HCT116 (cell line): Measurements from ENCODE around the gene LCLAT1.

ENCODE experiments used
- ATF3 ChIP-seq: IDR thresholded peaks from 2 replicates; pipeline ENCODE4 v1.6.1; 2012
- CBX3 ChIP-seq: IDR thresholded peaks from 2 replicates; pipeline ENCODE4 v1.6.1; 2012; ENCODE audit warnings: low read depth
- CTCF ChIP-seq, 3 experiments: fragments of 200-600 bp in 1 of 3; sonication (generic) in 1 of 3; IDR thresholded peaks in 2 of 3; conservative IDR thresholded peaks in 1 of 3; 2 replicates each; pipeline ENCODE4 v1.5.1; 2012 to 2017; ENCODE audit warnings: low read depth in 2 of 3, low read length in 2 of 3, antibody characterized with exemption in 1 of 3, borderline replicate concordance in 1 of 3, control low read depth in 1 of 3, mild to moderate bottlenecking in 1 of 3, mixed read lengths in 1 of 3, mixed run types in 1 of 3, moderate library complexity in 1 of 3; ENCODE audit not compliant: insufficient read depth in 1 of 3
- EGR1 ChIP-seq: IDR thresholded peaks from 2 replicates; pipeline ENCODE4 v1.6.1; 2012; ENCODE audit warnings: low read depth
- POLR2A ChIP-seq: IDR thresholded peaks from 2 replicates; pipeline ENCODE4 v1.7.0; 2011; ENCODE audit warnings: borderline replicate concordance; ENCODE audit not compliant: insufficient read depth, insufficient read length; ENCODE audit errors: extremely low read depth
- POLR2AphosphoS5 ChIP-seq: IDR thresholded peaks from 2 replicates; pipeline ENCODE4 v1.6.1; 2011; ENCODE audit warnings: mild to moderate bottlenecking, low read depth, low read length, moderate library complexity
- RAD21 ChIP-seq: IDR thresholded peaks from 2 replicates; pipeline ENCODE4 v1.6.1; 2012; ENCODE audit warnings: low read depth, mild to moderate bottlenecking
- SIN3A ChIP-seq: IDR thresholded peaks from 2 replicates; pipeline ENCODE4 v1.6.1; 2012; ENCODE audit warnings: low read depth
- TCF7L2 ChIP-seq: IDR thresholded peaks from 2 replicates; pipeline ENCODE4 v1.7.0; 2011; ENCODE audit warnings: borderline replicate concordance, inconsistent platforms; ENCODE audit not compliant: insufficient read depth, insufficient read length; ENCODE audit errors: extremely low read depth
- YY1 ChIP-seq: IDR thresholded peaks from 2 replicates; pipeline ENCODE4 v1.6.1; 2011; ENCODE audit warnings: low read length, low read depth, moderate library complexity, mild to moderate bottlenecking; ENCODE audit not compliant: insufficient replicate concordance; ENCODE audit errors: extremely low read depth
- ZBTB33 ChIP-seq: IDR thresholded peaks from 2 replicates; pipeline ENCODE4 v1.6.1; 2011; ENCODE audit warnings: mild to moderate bottlenecking, low read length, moderate library complexity; ENCODE audit not compliant: insufficient replicate concordance; ENCODE audit errors: extremely low read depth
- ZNF274 ChIP-seq: fragments of 200-500 bp; sonication (Bioruptor generic); IDR thresholded peaks from 2 replicates; pipeline ENCODE4 v1.6.1; 2014; ENCODE audit warnings: mild to moderate bottlenecking, low read depth, low read length, inconsistent platforms

- no peak for TF ChIP-seq CTCF (IDR thresholded peaks at IDR 0.05 in 2 of 3, conservative IDR thresholded peaks at IDR 0.05 in 1 of 3; ENCODE audit: borderline replicate concordance in 1 of 3, insufficient read depth in 1 of 3, low read depth in 2 of 3, low read length in 2 of 3)
- no peak for TF ChIP-seq ZNF274
- no peak for TF ChIP-seq POLR2AphosphoS5
- no peak for TF ChIP-seq POLR2A
- TF ChIP-seq CBX3 = no peak
- no peak for TF ChIP-seq ATF3
- no peak for TF ChIP-seq ZBTB33
- no peak for TF ChIP-seq RAD21
- no peak for TF ChIP-seq EGR1
- no peak for TF ChIP-seq YY1
- no peak for TF ChIP-seq TCF7L2
- no peak for TF ChIP-seq SIN3A
Observed at GRCh38 chr2:30629866-30630265, 182.8 kb downstream of the LCLAT1 start.
